ACC112 (cell line): ENCODE data around the gene IQCK.

Experiments used
- H2AFZ ChIP-seq: fragments of 200-600 bp; sonication (generic); one replicate; pipeline ENCODE4 v1.6.0; 2017; ENCODE audit warnings: antibody characterized with exemption, low read length; ENCODE audit not compliant: unreplicated experiment
- H3K27ac ChIP-seq: fragments of 200-600 bp; sonication (generic); 2 replicates; pipeline ENCODE4 v1.5.1; 2014; ENCODE audit warnings: low read depth, mild to moderate bottlenecking, antibody characterized with exemption, low read length, moderate library complexity
- H3K27me3 ChIP-seq: fragments of 200-600 bp; sonication (generic); 2 replicates; pipeline ENCODE4 v1.6.1; 2014; ENCODE audit warnings: mild to moderate bottlenecking, antibody characterized with exemption, low read length, moderate library complexity, mixed read lengths; ENCODE audit not compliant: insufficient read depth
- H3K36me3 ChIP-seq: fragments of 200-600 bp; sonication (generic); 2 replicates; pipeline ENCODE4 v1.6.1; 2016; ENCODE audit warnings: mild to moderate bottlenecking, antibody characterized with exemption, low read length, moderate library complexity, mixed read lengths; ENCODE audit not compliant: insufficient read depth
- H3K4me1 ChIP-seq: fragments of 200-600 bp; sonication (generic); one replicate; pipeline ENCODE4 v1.6.1; 2016; ENCODE audit warnings: low read length, mixed read lengths; ENCODE audit not compliant: insufficient read depth, unreplicated experiment, control insufficient read depth
- H3K4me3 ChIP-seq: fragments of 200-600 bp; sonication (generic); 2 replicates; pipeline ENCODE4 v1.5.1; 2014; ENCODE audit warnings: mild to moderate bottlenecking, low read depth, low read length
- H3K79me2 ChIP-seq: fragments of 200-600 bp; sonication (generic); one replicate; pipeline ENCODE4 v1.6.0; 2016; ENCODE audit warnings: low read length; ENCODE audit not compliant: control insufficient read depth, unreplicated experiment, insufficient read depth

IQCK gene

DNA sequence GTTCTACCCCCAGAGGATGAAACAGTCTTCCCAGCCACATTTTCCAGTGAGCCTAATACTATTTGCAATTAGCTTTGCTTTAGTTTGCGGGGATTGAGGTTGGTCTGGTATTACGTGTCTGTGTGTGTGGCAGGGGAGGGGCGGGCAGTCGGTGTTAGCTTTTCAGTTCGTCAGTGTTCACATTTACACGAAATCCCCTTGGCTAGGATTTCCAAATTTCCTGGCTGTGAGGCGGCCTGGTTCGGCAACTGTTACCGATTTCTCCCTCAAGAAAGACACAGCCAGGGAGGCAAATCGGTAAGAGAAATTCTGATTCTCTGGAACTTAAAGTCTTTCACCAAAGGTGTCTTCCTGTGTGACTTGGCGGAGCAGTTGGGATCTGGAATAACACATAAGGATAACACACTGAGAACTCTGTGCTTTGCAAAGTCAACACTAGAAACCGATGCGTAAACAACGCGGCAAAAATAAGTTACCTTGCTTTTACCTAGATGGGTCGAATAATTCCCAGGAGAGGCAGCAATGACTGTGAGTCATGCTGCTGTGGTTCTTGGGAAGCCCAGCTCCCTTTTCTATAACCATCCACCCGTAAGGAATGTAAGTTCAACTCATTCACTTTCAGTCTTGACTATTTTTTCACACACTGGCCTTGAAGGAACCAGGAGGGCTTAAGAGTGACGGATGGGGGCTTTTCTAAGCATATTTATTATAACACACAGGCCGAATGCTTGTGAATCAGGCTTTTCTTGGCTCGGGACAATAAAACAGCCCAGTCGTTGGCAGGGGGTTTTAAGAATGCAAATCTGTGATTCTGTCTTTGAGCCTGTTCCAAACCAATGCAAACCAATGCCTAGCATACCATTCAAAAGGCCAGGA lies 142.3 kb downstream of the IQCK start:
- H3K79me2 ChIP-seq: no peaks in the 10 kb centered on the region
- H3K27me3 ChIP-seq: no peaks in the 10 kb centered on the region
- no peaks in the 10 kb centered on the region for H3K36me3 ChIP-seq
- no peak overlapping the region for H2AFZ ChIP-seq
- H3K4me3 ChIP-seq: no peak overlapping the region
- no peak overlapping the region for H3K27ac ChIP-seq
- H3K4me1 ChIP-seq: no peaks in the 10 kb centered on the region

DNA sequence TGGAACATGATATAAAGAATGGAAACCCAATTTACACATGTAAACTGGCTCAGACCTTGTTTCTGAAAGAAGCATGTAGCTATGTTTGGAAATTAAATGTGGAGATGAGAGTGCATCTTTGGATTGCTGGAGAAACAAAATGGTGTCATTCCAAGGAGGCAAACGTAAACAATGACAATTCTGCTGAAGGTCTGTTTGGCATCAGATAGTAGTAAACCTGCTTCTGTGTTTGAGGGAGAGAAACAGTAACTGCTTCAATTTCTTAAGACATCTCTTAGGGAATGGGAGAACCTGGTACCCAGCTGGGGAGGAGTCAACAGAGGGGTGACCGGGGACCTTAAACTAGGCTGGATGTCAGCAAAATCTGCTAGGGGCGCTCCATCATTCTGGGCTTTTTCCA lies 143.1 kb downstream of the IQCK start:
- no peaks in the 10 kb centered on the region for H3K4me1 ChIP-seq
- H3K27ac ChIP-seq: no peak overlapping the region
- no peak overlapping the region for H3K4me3 ChIP-seq
- no peaks in the 10 kb centered on the region for H3K36me3 ChIP-seq
- no peaks in the 10 kb centered on the region for H3K79me2 ChIP-seq
- no peak overlapping the region for H2AFZ ChIP-seq
- no peaks in the 10 kb centered on the region for H3K27me3 ChIP-seq

DNA sequence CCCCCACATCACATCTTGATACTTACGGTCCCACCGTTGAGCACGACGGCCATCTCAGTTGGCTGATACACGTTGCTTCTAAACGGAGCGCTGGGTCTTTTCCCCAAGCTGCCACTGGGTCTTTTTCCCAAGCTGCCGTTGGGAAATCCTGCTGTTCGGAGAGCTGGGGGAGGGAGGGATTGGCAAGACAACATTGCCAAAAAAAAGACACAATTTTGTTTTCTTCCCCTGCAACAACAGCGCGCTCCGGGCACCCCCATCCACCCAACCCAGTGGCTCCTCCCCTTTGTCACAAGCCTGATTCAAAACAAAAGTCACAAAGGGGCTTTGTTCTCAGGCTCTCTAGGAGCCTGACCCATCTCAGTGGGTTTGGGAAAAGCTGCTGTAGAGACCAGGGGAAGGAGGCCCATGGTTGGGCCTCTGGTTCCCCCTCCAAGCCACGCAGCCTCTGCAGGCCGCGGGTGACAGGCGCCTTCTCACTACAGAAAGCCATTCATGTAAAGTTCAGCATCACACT lies 143.8 kb downstream of the IQCK start:
- Histone ChIP-seq H3K4me1 (no peaks in the 10 kb centered on the region), H2AFZ (no peak overlapping the region), H3K27me3 (no peaks in the 10 kb centered on the region), H3K27ac (no peak overlapping the region), H3K79me2 (no peaks in the 10 kb centered on the region), H3K36me3 (no peaks in the 10 kb centered on the region), H3K4me3 (no peak overlapping the region)

DNA sequence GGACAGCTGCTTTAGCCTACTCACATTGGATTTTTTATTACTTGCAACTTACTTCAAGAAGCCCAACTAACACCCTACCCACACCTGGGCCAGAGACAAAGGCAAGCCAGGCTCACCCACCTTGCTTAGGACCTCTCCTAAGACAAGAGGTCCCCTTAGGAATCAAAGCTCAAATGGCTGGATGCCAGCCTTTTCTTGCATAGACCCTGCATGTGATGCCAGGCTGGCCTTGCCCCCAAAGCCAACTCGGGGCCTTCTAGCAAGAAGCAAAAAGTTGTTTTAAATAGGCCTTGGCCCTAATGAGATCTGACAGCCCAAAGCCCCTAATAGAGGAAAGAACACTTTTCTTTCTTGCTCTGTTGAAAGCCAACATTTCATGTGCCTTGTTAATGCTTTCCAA lies 145.9 kb downstream of the IQCK start:
- H3K27ac ChIP-seq: no peak overlapping the region
- no peak overlapping the region for H2AFZ ChIP-seq
- H3K79me2 ChIP-seq: no peaks in the 10 kb centered on the region
- no peaks in the 10 kb centered on the region for H3K27me3 ChIP-seq
- H3K4me1 ChIP-seq: no peaks in the 10 kb centered on the region
- H3K36me3 ChIP-seq: no peaks in the 10 kb centered on the region
- no peak overlapping the region for H3K4me3 ChIP-seq

DNA sequence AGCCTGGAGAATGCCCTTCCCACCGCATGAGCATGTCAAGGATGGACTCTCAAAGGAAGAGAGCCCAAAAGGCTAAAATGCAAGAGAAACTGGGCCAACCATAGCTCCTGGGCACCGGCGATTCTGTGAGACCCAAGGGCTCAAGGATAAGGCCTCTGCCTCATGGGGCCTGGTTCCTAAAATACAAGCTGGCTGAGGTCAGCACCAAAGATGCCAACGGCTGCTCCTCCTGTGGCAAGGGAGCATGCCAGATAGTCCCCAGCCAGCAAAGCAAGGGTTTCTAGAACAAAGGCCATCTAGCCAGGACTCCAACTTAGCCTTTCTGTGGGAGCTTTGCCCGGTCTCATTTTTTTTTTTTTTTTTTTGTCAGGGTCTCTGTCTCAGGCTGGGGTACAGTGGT lies 146.5 kb downstream of the IQCK start:
- no peak overlapping the region for H3K4me3 ChIP-seq
- H3K27me3 ChIP-seq: no peaks in the 10 kb centered on the region
- no peak overlapping the region for H3K27ac ChIP-seq
- H3K79me2 ChIP-seq: no peaks in the 10 kb centered on the region
- no peaks in the 10 kb centered on the region for H3K36me3 ChIP-seq
- H2AFZ ChIP-seq: no peak overlapping the region
- H3K4me1 ChIP-seq: no peaks in the 10 kb centered on the region

DNA sequence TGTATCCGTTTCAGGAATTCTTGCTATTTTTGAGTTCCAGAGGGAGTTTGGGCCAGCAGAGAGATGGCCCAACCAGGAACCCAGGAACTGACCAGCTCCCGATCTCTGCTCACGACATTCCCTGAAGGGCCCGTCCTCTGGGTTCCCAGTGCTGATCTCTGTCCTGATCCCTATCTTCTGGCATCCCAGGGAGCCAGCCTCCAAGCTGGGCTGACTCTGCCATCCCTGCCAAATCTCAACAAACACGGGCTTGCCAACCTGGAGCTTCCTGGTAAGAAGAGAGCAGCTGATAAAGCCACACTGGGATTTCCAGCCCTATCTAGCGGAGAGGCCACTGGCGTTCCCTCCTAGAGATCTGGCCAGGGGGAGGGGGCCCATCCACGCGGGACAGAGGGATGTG lies 150.3 kb downstream of the IQCK start:
- H3K36me3 ChIP-seq: no peaks in the 10 kb centered on the region
- H3K4me3 ChIP-seq: no peak overlapping the region
- H3K27ac ChIP-seq: no peak overlapping the region
- H3K4me1 ChIP-seq: no peaks in the 10 kb centered on the region
- no peak overlapping the region for H2AFZ ChIP-seq
- no peaks in the 10 kb centered on the region for H3K27me3 ChIP-seq
- H3K79me2 ChIP-seq: no peaks in the 10 kb centered on the region

DNA sequence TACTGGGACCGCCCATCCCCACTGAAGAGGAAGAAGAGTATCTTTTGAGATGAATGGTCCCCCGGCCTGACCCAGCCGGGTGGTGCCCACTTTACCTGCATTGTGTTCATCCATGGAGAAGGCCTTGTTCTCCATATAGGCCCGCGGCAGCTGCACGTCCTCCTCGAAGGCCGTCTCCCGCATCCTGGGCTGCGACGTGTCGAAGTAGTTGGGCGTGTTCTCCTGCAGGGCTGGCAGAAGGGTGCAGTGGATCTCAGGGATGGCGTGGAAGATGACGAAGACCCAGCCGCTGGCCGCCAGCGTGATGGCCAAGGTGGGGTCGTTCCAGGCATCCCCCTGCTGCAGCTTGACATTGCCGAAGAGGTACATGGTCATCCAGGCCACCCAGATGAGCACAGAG lies 153.7 kb downstream of the IQCK start:
- H3K4me3 ChIP-seq: no peak overlapping the region
- no peak overlapping the region for H3K27ac ChIP-seq
- H3K27me3 ChIP-seq: no peaks in the 10 kb centered on the region
- H3K4me1 ChIP-seq: no peaks in the 10 kb centered on the region
- H3K36me3 ChIP-seq: no peaks in the 10 kb centered on the region
- no peaks in the 10 kb centered on the region for H3K79me2 ChIP-seq
- no peak overlapping the region for H2AFZ ChIP-seq

DNA sequence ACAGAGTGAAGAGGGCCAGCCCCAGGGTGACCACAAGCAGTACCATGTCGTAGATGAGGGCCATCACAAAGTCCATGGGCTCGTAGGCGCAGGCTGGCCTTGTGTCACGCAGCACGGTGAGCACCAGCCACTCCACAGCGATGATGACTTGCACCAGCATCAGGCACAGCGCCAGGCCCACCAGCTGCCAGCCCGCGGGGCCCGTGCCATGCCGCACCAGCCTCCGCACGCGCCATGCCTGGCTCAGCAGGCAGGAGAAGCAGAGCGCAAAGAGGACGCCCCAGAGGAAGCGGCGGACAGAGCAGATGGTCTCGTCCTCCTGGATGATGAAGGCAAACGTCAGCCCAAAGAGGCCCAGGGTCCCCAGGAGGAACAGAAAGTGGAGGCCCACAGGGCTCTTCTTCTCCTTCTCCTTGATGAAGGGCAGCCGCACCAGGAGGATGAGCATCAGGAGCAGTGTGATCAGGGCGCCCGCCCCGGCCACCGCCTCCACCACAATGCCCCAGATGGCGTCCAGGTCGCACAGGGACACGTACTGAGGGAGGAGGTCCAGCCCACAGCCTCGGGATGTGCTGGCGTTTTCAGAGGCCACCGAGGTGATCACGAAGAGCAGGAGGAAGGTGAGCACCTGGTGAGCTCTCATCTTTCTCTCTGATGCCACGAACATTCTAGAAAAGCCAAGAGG lies 154.2 kb downstream of the IQCK start:
- no peak overlapping the region for H3K27ac ChIP-seq
- no peaks in the 10 kb centered on the region for H3K27me3 ChIP-seq
- H3K4me1 ChIP-seq: no peaks in the 10 kb centered on the region
- no peaks in the 10 kb centered on the region for H3K36me3 ChIP-seq
- H2AFZ ChIP-seq: no peak overlapping the region
- no peaks in the 10 kb centered on the region for H3K79me2 ChIP-seq
- H3K4me3 ChIP-seq: no peak overlapping the region

DNA sequence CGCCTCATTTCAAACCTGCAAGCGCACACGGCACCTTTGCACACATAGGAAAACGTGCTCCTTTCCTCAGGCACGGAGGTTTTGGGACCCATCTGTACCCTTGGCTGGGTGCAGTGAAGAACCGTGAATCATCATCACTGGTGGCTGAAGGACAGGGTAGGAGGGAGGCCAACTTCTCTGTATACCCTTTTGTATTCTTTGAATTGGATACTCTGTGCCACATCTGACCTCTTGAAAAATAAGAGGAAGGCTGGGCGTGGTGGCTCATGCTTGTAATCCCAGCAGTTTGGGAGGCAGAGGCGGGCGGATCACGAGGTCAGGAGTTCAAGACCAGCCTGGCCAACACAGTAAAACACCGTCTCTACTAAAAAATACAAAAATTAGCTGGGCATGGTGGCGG lies 154.9 kb downstream of the IQCK start:
- no peaks in the 10 kb centered on the region for H3K36me3 ChIP-seq
- no peaks in the 10 kb centered on the region for H3K4me1 ChIP-seq
- H3K27ac ChIP-seq: no peak overlapping the region
- no peak overlapping the region for H2AFZ ChIP-seq
- no peaks in the 10 kb centered on the region for H3K79me2 ChIP-seq
- H3K4me3 ChIP-seq: no peak overlapping the region
- no peaks in the 10 kb centered on the region for H3K27me3 ChIP-seq

DNA sequence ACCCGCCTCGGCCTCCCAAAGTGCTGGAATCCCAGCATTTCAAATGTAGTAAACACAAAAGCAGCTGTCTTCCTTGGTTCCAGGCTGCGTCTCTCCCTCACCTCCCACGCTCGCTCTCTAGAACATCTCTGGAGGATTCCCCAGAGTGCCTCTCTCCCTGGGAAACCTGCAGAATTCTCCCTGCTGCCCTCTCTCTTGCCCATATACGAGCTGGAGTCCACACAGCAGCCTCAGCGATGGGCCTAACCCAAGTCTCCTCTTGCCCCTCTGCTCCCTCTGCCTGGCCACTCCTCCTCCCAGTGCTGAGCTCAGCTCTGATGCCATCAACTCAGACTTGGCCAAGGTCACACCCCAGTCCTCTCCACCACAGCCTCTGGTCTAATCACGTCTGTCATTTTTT lies 156.0 kb downstream of the IQCK start:
- Histone ChIP-seq H3K36me3 (no peaks in the 10 kb centered on the region), H3K27me3 (no peaks in the 10 kb centered on the region), H3K4me3 (no peak overlapping the region), H3K79me2 (no peaks in the 10 kb centered on the region), H3K27ac (no peak overlapping the region), H3K4me1 (no peaks in the 10 kb centered on the region), H2AFZ (no peak overlapping the region)
